H9 (cell line): ENCODE measurements around the gene UBALD1. TPM values are rescaled to one million over a fixed set of nuclear protein-coding genes. Genes with fewer than 3 reads are reported as not detected.

Experiments used
- DNase-seq: peaks from one replicate; pipeline ENCODE4 v3.0.0-alpha.2; 2017
- H2AFZ ChIP-seq: one replicate; pipeline ENCODE4 v1.6.1; 2013; ENCODE audit warnings: mild to moderate bottlenecking, low read length, control low read depth, moderate library complexity
- H2AK5ac ChIP-seq: 2 replicates; pipeline ENCODE4 v1.6.1; 2013; ENCODE audit warnings: low read length, control low read depth, mixed read lengths; ENCODE audit not compliant: insufficient read length
- H2BK120ac ChIP-seq: one replicate; pipeline ENCODE4 v1.6.1; 2013; ENCODE audit warnings: low read depth, mild to moderate bottlenecking, low read length, control low read depth, inconsistent platforms; ENCODE audit not compliant: poor library complexity, severe bottlenecking
- H2BK12ac ChIP-seq: 2 replicates; pipeline ENCODE4 v1.6.1; 2013; ENCODE audit warnings: low read length, control low read depth, mixed read lengths, low read depth; ENCODE audit not compliant: insufficient read length
- H2BK15ac ChIP-seq: 2 replicates; pipeline ENCODE4 v1.6.1; 2013; ENCODE audit warnings: low read depth, low read length, control low read depth
- H2BK20ac ChIP-seq: one replicate; pipeline ENCODE4 v1.6.1; 2013; ENCODE audit warnings: low read depth, mild to moderate bottlenecking, low read length, control low read depth, inconsistent platforms; ENCODE audit not compliant: poor library complexity, severe bottlenecking
- H2BK5ac ChIP-seq: 2 replicates; pipeline ENCODE4 v1.6.1; 2013; ENCODE audit warnings: low read length, control low read depth, mixed read lengths; ENCODE audit not compliant: insufficient read length
- H3K14ac ChIP-seq: 2 replicates; pipeline ENCODE4 v1.6.1; 2013; ENCODE audit warnings: low read length, control low read depth; ENCODE audit not compliant: insufficient read depth
- H3K18ac ChIP-seq: 2 replicates; pipeline ENCODE4 v1.6.1; 2013; ENCODE audit warnings: low read depth, mild to moderate bottlenecking, mixed read lengths, low read length, control low read depth; ENCODE audit not compliant: insufficient read length
- H3K23ac ChIP-seq: 2 replicates; pipeline ENCODE4 v1.6.1; 2013; ENCODE audit warnings: low read length, control low read depth, mixed read lengths, low read depth; ENCODE audit not compliant: insufficient read length
- H3K23me2 ChIP-seq: 2 replicates; pipeline ENCODE4 v1.6.1; 2013; ENCODE audit warnings: low read depth, mild to moderate bottlenecking, mixed read lengths, low read length, control low read depth; ENCODE audit not compliant: insufficient read length, poor library complexity, severe bottlenecking
- H3K27ac ChIP-seq: 2 replicates; pipeline ENCODE4 v1.5.1; 2013; ENCODE audit warnings: low read length, control low read depth, mixed read lengths, low read depth; ENCODE audit not compliant: insufficient read length
- H3K27me3 ChIP-seq: 2 replicates; pipeline ENCODE4 v1.6.1; 2013; ENCODE audit warnings: low read length, control low read depth, inconsistent platforms; ENCODE audit not compliant: insufficient read depth
- H3K4ac ChIP-seq: 2 replicates; pipeline ENCODE4 v1.6.1; 2013; ENCODE audit warnings: low read depth, mild to moderate bottlenecking, control low read depth, inconsistent platforms, low read length, moderate library complexity
- H3K4me1 ChIP-seq: 2 replicates; pipeline ENCODE4 v1.6.1; 2013; ENCODE audit warnings: low read length, control low read depth, inconsistent platforms; ENCODE audit not compliant: insufficient read depth
- H3K4me2 ChIP-seq: 2 replicates; pipeline ENCODE4 v1.6.1; 2013; ENCODE audit warnings: low read length, control low read depth, mixed read lengths; ENCODE audit not compliant: insufficient read length, insufficient read depth
- H3K56ac ChIP-seq: 2 replicates; pipeline ENCODE4 v1.6.1; 2013; ENCODE audit warnings: low read depth, mild to moderate bottlenecking, mixed read lengths, low read length, control low read depth; ENCODE audit not compliant: insufficient read length
- H3K79me1 ChIP-seq: 2 replicates; pipeline ENCODE4 v1.6.1; 2013; ENCODE audit warnings: low read depth, mild to moderate bottlenecking, moderate library complexity, low read length, control low read depth, inconsistent platforms; ENCODE audit not compliant: insufficient read depth, poor library complexity, severe bottlenecking
- H3K79me2 ChIP-seq: 2 replicates; pipeline ENCODE4 v1.6.1; 2013; ENCODE audit warnings: low read length, control low read depth, inconsistent platforms; ENCODE audit not compliant: insufficient read depth
- H3K9ac ChIP-seq: 2 replicates; pipeline ENCODE4 v1.6.1; 2013; ENCODE audit warnings: low read length, control low read depth, mixed read lengths; ENCODE audit not compliant: insufficient read length; ENCODE audit errors: extremely low read depth
- H3K9me3 ChIP-seq: one replicate; pipeline ENCODE4 v1.6.1; 2013; ENCODE audit warnings: low read depth, low read length, inconsistent platforms; ENCODE audit not compliant: control insufficient read depth
- H3T11ph ChIP-seq: one replicate; pipeline ENCODE4 v1.6.1; 2013; ENCODE audit warnings: mild to moderate bottlenecking, low read length, control low read depth, inconsistent platforms
- H4K20me1 ChIP-seq: one replicate; pipeline ENCODE4 v1.6.1; 2013; ENCODE audit not compliant: control insufficient read depth, insufficient read length, insufficient read depth
- H4K5ac ChIP-seq: 2 replicates; pipeline ENCODE4 v1.6.1; 2013; ENCODE audit warnings: low read depth, mild to moderate bottlenecking, mixed read lengths, low read length, control low read depth; ENCODE audit not compliant: insufficient read length
- H4K8ac ChIP-seq: replicated peaks from 2 replicates; pipeline ENCODE4 v1.6.1; 2013; ENCODE audit warnings: low read length, control low read depth, mixed read lengths, low read depth; ENCODE audit not compliant: insufficient read length
- H4K91ac ChIP-seq: 2 replicates; pipeline ENCODE4 v1.6.1; 2013; ENCODE audit warnings: low read depth, mild to moderate bottlenecking, moderate library complexity, mixed read lengths, low read length, control low read depth; ENCODE audit not compliant: insufficient read length
- H3K27ac Mint-ChIP-seq, 3 experiments: 2 replicates in 2 of 3; 3 replicates in 1 of 3; pipeline ENCODE4 v1.8.0; 2020 to 2021; ENCODE audit warnings: mixed read lengths in 3 of 3, mild to moderate bottlenecking in 1 of 3, moderate library complexity in 1 of 3
- H3K27me3 Mint-ChIP-seq: 2 replicates; pipeline ENCODE4 v1.8.0; 2021; ENCODE audit warnings: low read depth, mild to moderate bottlenecking, moderate library complexity, mixed read lengths
- H3K36me3 Mint-ChIP-seq, 3 experiments: 2 replicates in 2 of 3; 3 replicates in 1 of 3; pipeline ENCODE4 v1.8.0; 2020 to 2021; ENCODE audit warnings: low read depth in 3 of 3, mixed read lengths in 3 of 3; ENCODE audit not compliant: insufficient read depth in 1 of 3
- H3K4me1 Mint-ChIP-seq, 2 experiments: 2 replicates each; pipeline ENCODE4 v1.8.0; 2020; ENCODE audit warnings: mixed read lengths in 2 of 2
- H3K4me3 Mint-ChIP-seq, 2 experiments: 2 replicates in 1 of 2; 3 replicates in 1 of 2; pipeline ENCODE4 v1.8.0; 2020 to 2021; ENCODE audit warnings: mild to moderate bottlenecking in 2 of 2, mixed read lengths in 2 of 2, moderate library complexity in 1 of 2
- H3K9me3 Mint-ChIP-seq, 2 experiments: 2 replicates in 1 of 2; 3 replicates in 1 of 2; pipeline ENCODE4 v1.8.0; 2020; ENCODE audit warnings: mild to moderate bottlenecking in 2 of 2, mixed read lengths in 2 of 2, moderate library complexity in 1 of 2
- CTCF ChIP-seq: fragments of 200-600 bp; sonication (generic); conservative IDR thresholded peaks from 3 replicates; pipeline ENCODE4 v1.8.0; 2021; ENCODE audit warnings: antibody characterized with exemption, mild to moderate bottlenecking
- WGBS: extraction: QIAGEN DNeasy Blood & Tissue Kit; methylation state at CpG from one replicate; pipeline ENCODE4 v1.1.7; 2013; ENCODE audit warnings: missing lambda C conversion rate, low lambda C conversion rate, mixed read lengths; ENCODE audit not compliant: insufficient read length; ENCODE audit errors: extremely low coverage; 5-methylcytosine and 5-hydroxymethylcytosine counted together
- total RNA-seq: library from RNA; stranded (reverse); gene quantifications from 2 replicates; pipeline ENCODE4 v1.2.1, GENCODE V29; 2021

Gene UBALD1
- total RNA-seq, 1 experiment from 2014 or later: 80.9 TPM

- Histone ChIP-seq H2AFZ (no peak overlapping the region), H2BK20ac (no peak overlapping the region), H2BK5ac (no peak overlapping the region), H2AK5ac (no peak overlapping the region), H2BK120ac (no peak overlapping the region), H3K27me3 (no peaks in the 10 kb centered on the region), H3K27ac (no peak overlapping the region), H3K56ac (no peak overlapping the region), H3K79me1 (no peaks in the 10 kb centered on the region), H3K79me2 (no peaks in the 10 kb centered on the region), H4K20me1 (no peaks in the 10 kb centered on the region), H3K9ac (no peak overlapping the region), H3K4me1 (peaks cover 5% of the 10 kb centered on the region; the same call in 1 of the 2 replicates), H3K23ac (no peak overlapping the region), H3K9me3 (no peaks in the 10 kb centered on the region), H3K23me2 (no peaks in the 10 kb centered on the region), H3K14ac (no peak overlapping the region), H4K8ac (no peak overlapping the region), H3K18ac (no peak overlapping the region), H2BK15ac (no peak overlapping the region), H4K5ac (no peak overlapping the region), H3T11ph (no peak overlapping the region), H2BK12ac (no peak overlapping the region), H4K91ac (no peak overlapping the region), H3K4ac (no peak overlapping the region), H3K4me2 (no peak overlapping the region)
- H3K4me3 Mint-ChIP-seq: no peak overlapping the region
- H3K4me1 Mint-ChIP-seq: peaks cover 23 to 26% of the 10 kb centered on the region in 2 experiments
- H3K27me3 Mint-ChIP-seq: peaks cover 14% of the 10 kb centered on the region
- H3K9me3 Mint-ChIP-seq: peaks cover 6 to 8% of the 10 kb centered on the region in 2 experiments; a peak in 4 of 5 replicates
- H3K27ac Mint-ChIP-seq: peak overlapping the region in 2 of 3 experiments; percentile 91 to 96; a peak in 4 of 7 replicates
- peak; percentile 85 for DNase-seq
- WGBS: no CpG with 5 or more reads among the region's 16 CpGs
- peaks cover 4 to 10% (median 6%) of the 10 kb centered on the region in 3 experiments; a peak in 5 of 7 replicates for H3K36me3 Mint-ChIP-seq
- TF ChIP-seq CTCF: no peak
Observed at GRCh38 chr16:4593086-4593485, 21.6 kb downstream of the UBALD1 start.
